DMS79 treated with DMSO at 0.1 percent for 48 hours (cell line): ENCODE measurements around the gene DLGAP1.
A peak's percentile ranks its signal among the peaks of the same experiment; 100 is the strongest.

Source experiments
- DNase-seq: peaks from one replicate; lab custom pipeline; 2025; lab: John Stamatoyannopoulos, UW

DLGAP1 gene

GRCh38 chr18:3466872-3467271 lies 988.2 kb downstream of the DLGAP1 start:
- DNase-seq = no peak

GRCh38 chr18:3466045-3466444 lies 989.1 kb downstream of the DLGAP1 start:
- no peak for DNase-seq

- no peak for DNase-seq
Measured at GRCh38 chr18:3463051-3463450, 992.1 kb downstream of the DLGAP1 start.

GRCh38 chr18:3461704-3462103 lies 993.4 kb downstream of the DLGAP1 start:
- DNase-seq = no peak

- DNase-seq = no peak
Measured at GRCh38 chr18:3460823-3461398, 994.2 kb downstream of the DLGAP1 start.

- DNase-seq = no peak
Measured at GRCh38 chr18:3458952-3459853, 995.9 kb downstream of the DLGAP1 start.

GRCh38 chr18:3458378-3458777 lies 996.7 kb downstream of the DLGAP1 start:
- no peak for DNase-seq

GRCh38 chr18:3457261-3457724 lies 997.8 kb downstream of the DLGAP1 start:
- DNase-seq = no peak

GRCh38 chr18:3456686-3457069 lies 998.4 kb downstream of the DLGAP1 start:
- no peak for DNase-seq

GRCh38 chr18:3455907-3456685 lies 999.0 kb downstream of the DLGAP1 start:
- DNase-seq = no peak

- DNase-seq = no peak
Measured at GRCh38 chr18:3455090-3455635, 999.9 kb downstream of the DLGAP1 start.

- peak; percentile 83 for DNase-seq
Measured at GRCh38 chr18:3454365-3455089, 1000.6 kb downstream of the DLGAP1 start.

GRCh38 chr18:3453540-3454364 lies 1001.4 kb downstream of the DLGAP1 start:
- peak; percentile 65 for DNase-seq

- DNase-seq = peak; percentile 67
Measured at GRCh38 chr18:3452750-3453539, 1002.2 kb downstream of the DLGAP1 start.

GRCh38 chr18:3451989-3452749 lies 1002.9 kb downstream of the DLGAP1 start:
- peak; percentile 79 for DNase-seq

- DNase-seq = peak; percentile 86
Measured at GRCh38 chr18:3451183-3451988, 1003.7 kb downstream of the DLGAP1 start.

- no peak for DNase-seq
Measured at GRCh38 chr18:3450799-3451182, 1004.3 kb downstream of the DLGAP1 start.
